Neural cell (in vitro differentiated cells): ENCODE results near the gene MYO6. TPM values are rescaled to one million over a fixed set of nuclear protein-coding genes. Genes with fewer than 3 reads are reported as not detected.

Experiments used
- H2AFZ ChIP-seq: fragments of 200-600, 300-800 bp; sonication (generic), shearing (Covaris generic); 2 replicates; pipeline ENCODE4 v1.6.0; 2014; ENCODE audit warnings: low read depth, mild to moderate bottlenecking, antibody characterized with exemption, low read length, moderate library complexity
- H3F3A ChIP-seq: fragments of 200-600 bp; shearing (Covaris generic); 2 replicates; pipeline ENCODE4 v1.6.1; 2016; ENCODE audit warnings: mild to moderate bottlenecking, moderate library complexity, mixed read lengths, antibody characterized with exemption, low read length; ENCODE audit not compliant: insufficient read depth, poor library complexity, severe bottlenecking
- H3K27ac ChIP-seq: fragments of 200-600, 300-800 bp; sonication (generic), shearing (Covaris generic); 2 replicates; pipeline ENCODE4 v1.5.1; 2014; ENCODE audit warnings: mild to moderate bottlenecking, low read length, moderate library complexity
- H3K27me3 ChIP-seq: fragments of 300-800, 200-600 bp; sonication (generic), shearing (Covaris generic); 2 replicates; pipeline ENCODE4 v1.6.0; 2014; ENCODE audit warnings: mild to moderate bottlenecking, low read depth, low read length, moderate library complexity; ENCODE audit not compliant: insufficient read depth
- H3K36me3 ChIP-seq: fragments of 300-800, 200-600 bp; sonication (generic), shearing (Covaris generic); 2 replicates; pipeline ENCODE4 v1.5.1; 2014; ENCODE audit warnings: mild to moderate bottlenecking, antibody characterized with exemption, low read length, moderate library complexity; ENCODE audit not compliant: insufficient read depth
- H3K4me2 ChIP-seq: fragments of 300-800, 200-600 bp; sonication (generic), shearing (Covaris generic); 2 replicates; pipeline ENCODE4 v1.6.0; 2014; ENCODE audit warnings: mild to moderate bottlenecking, low read length
- H3K4me3 ChIP-seq: fragments of 300-800, 200-600 bp; sonication (generic), shearing (Covaris generic); 2 replicates; pipeline ENCODE4 v1.5.1; 2014; ENCODE audit warnings: mild to moderate bottlenecking, low read length, moderate library complexity
- H3K79me2 ChIP-seq: fragments of 200-600 bp; shearing (Covaris generic); replicated peaks from 2 replicates; pipeline ENCODE4 v1.6.0; 2014; ENCODE audit warnings: mild to moderate bottlenecking, low read length, moderate library complexity; ENCODE audit not compliant: insufficient read depth
- H3K9ac ChIP-seq: fragments of 300-800, 200-600 bp; sonication (generic), shearing (Covaris generic); 2 replicates; pipeline ENCODE4 v1.6.1; 2016; ENCODE audit warnings: mild to moderate bottlenecking, low read length, mixed read lengths
- H3K9me2 ChIP-seq: fragments of 200-600 bp; shearing (Covaris generic); 2 replicates; pipeline ENCODE4 v1.6.1; 2016; ENCODE audit warnings: mild to moderate bottlenecking, low read length, mixed read lengths; ENCODE audit not compliant: insufficient read depth
- H3K9me3 ChIP-seq: fragments of 200-600, 300-800 bp; sonication (generic), shearing (Covaris generic); 2 replicates; pipeline ENCODE4 v1.6.1; 2016; ENCODE audit warnings: mild to moderate bottlenecking, mixed run types, low read length, moderate library complexity, mixed read lengths
- H4K20me1 ChIP-seq: fragments of 200-600 bp; shearing (Covaris generic); 2 replicates; pipeline ENCODE4 v1.6.1; 2016; ENCODE audit warnings: mild to moderate bottlenecking, mixed run types; ENCODE audit not compliant: insufficient read depth
- EP300 ChIP-seq: fragments of 450-650 bp; conservative IDR thresholded peaks from 2 replicates; pipeline ENCODE4 v1.6.1; 2014; ENCODE audit warnings: antibody characterized with exemption, mild to moderate bottlenecking, moderate library complexity; ENCODE audit not compliant: poor library complexity, severe bottlenecking
- EZH2 ChIP-seq: fragments of 200-600, 300-800 bp; shearing (Covaris generic), sonication (generic); IDR thresholded peaks from 2 replicates; pipeline ENCODE4 v1.6.1; 2014; ENCODE audit warnings: antibody characterized with exemption, low read length, borderline replicate concordance, mild to moderate bottlenecking; ENCODE audit not compliant: insufficient read depth, poor library complexity, severe bottlenecking
- MXI1 ChIP-seq: fragments of 450-650 bp; conservative IDR thresholded peaks from 2 replicates; pipeline ENCODE4 v1.6.1; 2014; ENCODE audit warnings: antibody characterized with exemption, mild to moderate bottlenecking; ENCODE audit not compliant: poor library complexity, severe bottlenecking
- POLR2AphosphoS5 ChIP-seq: IDR thresholded peaks from 2 replicates; pipeline ENCODE4 v1.6.1; 2012
- RAD21 ChIP-seq: fragments of 450-650 bp; conservative IDR thresholded peaks from 2 replicates; pipeline ENCODE4 v1.6.1; 2014; ENCODE audit warnings: antibody characterized with exemption, mild to moderate bottlenecking, moderate library complexity
- SMC3 ChIP-seq: fragments of 450-650 bp; conservative IDR thresholded peaks from 2 replicates; pipeline ENCODE4 v1.6.1; 2014; ENCODE audit warnings: antibody characterized with exemption, mild to moderate bottlenecking, moderate library complexity; ENCODE audit not compliant: poor library complexity
- TAF1 ChIP-seq: IDR thresholded peaks from 2 replicates; pipeline ENCODE4 v1.6.1; 2012; ENCODE audit warnings: low read depth
- polyA plus RNA-seq: library from polyadenylated mRNA; depleted of rRNA; stranded (reverse); fragments of >200 nt; gene quantifications from 2 replicates; pipeline ENCODE4 v1.2.3, GENCODE V29; 2014
- TF ChIP-seq, protein P1 (sequence below): IDR thresholded peaks from 2 replicates; pipeline ENCODE4 v1.6.1; 2012; ENCODE audit warnings: borderline replicate concordance
- TF ChIP-seq, protein P2 (sequence below): fragments of 450-650 bp; IDR thresholded peaks from 2 replicates; pipeline ENCODE4 v1.5.1; 2014; ENCODE audit warnings: antibody characterized with exemption, mild to moderate bottlenecking, moderate library complexity; ENCODE audit not compliant: poor library complexity, severe bottlenecking

The MYO6 gene
- polyA plus RNA-seq, 1 donor from 2014 or later = 49.1 TPM

DNA sequence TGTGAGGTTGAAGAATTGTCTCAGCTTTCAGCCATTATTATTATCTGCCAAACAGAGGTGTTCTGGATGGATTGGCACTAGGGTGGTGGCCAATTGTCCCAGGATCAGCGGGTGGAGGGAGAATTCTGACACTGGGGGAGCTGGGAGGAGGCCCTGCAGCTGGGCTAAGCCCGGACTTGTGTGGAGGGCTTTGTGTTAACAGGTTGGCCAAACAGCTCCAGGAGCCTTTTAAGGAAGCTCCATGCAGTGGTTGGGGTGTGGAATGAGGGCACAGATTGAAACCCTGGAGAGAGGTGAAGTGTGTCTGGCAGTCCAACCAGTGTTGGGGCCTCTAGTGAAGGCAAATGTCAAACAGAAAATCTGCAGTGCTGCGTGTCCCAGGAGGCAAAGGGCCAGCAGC, 187.6 kb downstream of the MYO6 start:
- no peak overlapping the region for H2AFZ ChIP-seq
- no peak overlapping the region for H3K4me3 ChIP-seq
- H3K9me2 ChIP-seq = no peaks in the 10 kb centered on the region
- no peaks in the 10 kb centered on the region for H3K36me3 ChIP-seq
- no peaks in the 10 kb centered on the region for H4K20me1 ChIP-seq
- no peaks in the 10 kb centered on the region for H3F3A ChIP-seq
- no peak overlapping the region for H3K9ac ChIP-seq
- H3K27ac ChIP-seq = no peak overlapping the region
- H3K79me2 ChIP-seq = no peaks in the 10 kb centered on the region
- no peak overlapping the region for H3K4me2 ChIP-seq
- no peaks in the 10 kb centered on the region for H3K9me3 ChIP-seq
- no peak for TF ChIP-seq RAD21
- no peak for TF ChIP-seq EZH2
- no peak for TF ChIP-seq SMC3
- TF ChIP-seq MXI1 = no peak
- no peak for TF ChIP-seq TAF1
- no peaks in the 10 kb centered on the region for H3K27me3 ChIP-seq

DNA sequence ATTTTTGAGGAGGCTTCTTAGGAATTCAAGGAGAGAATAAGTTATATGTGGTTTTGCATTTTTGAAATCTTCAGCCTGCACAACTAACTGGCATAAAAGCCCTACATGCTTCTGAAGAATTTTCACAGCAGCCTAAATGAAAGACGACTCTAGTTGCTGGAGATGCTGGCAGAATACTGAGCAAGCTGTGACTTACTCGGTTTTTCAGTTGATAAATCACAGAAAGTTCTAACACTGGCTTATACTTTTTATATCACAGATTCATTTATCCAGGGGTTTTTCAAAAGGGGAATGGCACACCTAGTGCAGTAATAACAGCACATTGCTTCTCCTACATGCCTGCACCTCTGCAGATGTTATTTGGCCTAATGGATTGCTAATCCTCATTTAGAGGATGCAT, 188.8 kb downstream of the MYO6 start:
- H3K27me3 ChIP-seq = no peaks in the 10 kb centered on the region
- no peaks in the 10 kb centered on the region for H3F3A ChIP-seq
- no peak overlapping the region for H3K9ac ChIP-seq
- H3K36me3 ChIP-seq = no peaks in the 10 kb centered on the region
- no peaks in the 10 kb centered on the region for H3K79me2 ChIP-seq
- H2AFZ ChIP-seq = no peak overlapping the region
- no peak overlapping the region for H3K4me3 ChIP-seq
- no peak for TF ChIP-seq RAD21
- no peak for TF ChIP-seq EZH2
- TF ChIP-seq, protein P1, sequence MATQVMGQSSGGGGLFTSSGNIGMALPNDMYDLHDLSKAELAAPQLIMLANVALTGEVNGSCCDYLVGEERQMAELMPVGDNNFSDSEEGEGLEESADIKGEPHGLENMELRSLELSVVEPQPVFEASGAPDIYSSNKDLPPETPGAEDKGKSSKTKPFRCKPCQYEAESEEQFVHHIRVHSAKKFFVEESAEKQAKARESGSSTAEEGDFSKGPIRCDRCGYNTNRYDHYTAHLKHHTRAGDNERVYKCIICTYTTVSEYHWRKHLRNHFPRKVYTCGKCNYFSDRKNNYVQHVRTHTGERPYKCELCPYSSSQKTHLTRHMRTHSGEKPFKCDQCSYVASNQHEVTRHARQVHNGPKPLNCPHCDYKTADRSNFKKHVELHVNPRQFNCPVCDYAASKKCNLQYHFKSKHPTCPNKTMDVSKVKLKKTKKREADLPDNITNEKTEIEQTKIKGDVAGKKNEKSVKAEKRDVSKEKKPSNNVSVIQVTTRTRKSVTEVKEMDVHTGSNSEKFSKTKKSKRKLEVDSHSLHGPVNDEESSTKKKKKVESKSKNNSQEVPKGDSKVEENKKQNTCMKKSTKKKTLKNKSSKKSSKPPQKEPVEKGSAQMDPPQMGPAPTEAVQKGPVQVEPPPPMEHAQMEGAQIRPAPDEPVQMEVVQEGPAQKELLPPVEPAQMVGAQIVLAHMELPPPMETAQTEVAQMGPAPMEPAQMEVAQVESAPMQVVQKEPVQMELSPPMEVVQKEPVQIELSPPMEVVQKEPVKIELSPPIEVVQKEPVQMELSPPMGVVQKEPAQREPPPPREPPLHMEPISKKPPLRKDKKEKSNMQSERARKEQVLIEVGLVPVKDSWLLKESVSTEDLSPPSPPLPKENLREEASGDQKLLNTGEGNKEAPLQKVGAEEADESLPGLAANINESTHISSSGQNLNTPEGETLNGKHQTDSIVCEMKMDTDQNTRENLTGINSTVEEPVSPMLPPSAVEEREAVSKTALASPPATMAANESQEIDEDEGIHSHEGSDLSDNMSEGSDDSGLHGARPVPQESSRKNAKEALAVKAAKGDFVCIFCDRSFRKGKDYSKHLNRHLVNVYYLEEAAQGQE = no peak
- no peak for TF ChIP-seq MXI1
- TF ChIP-seq TAF1 = no peak
- TF ChIP-seq SMC3 = no peak
- TF ChIP-seq POLR2AphosphoS5 = no peak
- TF ChIP-seq EP300 = no peak
- TF ChIP-seq, protein P2, sequence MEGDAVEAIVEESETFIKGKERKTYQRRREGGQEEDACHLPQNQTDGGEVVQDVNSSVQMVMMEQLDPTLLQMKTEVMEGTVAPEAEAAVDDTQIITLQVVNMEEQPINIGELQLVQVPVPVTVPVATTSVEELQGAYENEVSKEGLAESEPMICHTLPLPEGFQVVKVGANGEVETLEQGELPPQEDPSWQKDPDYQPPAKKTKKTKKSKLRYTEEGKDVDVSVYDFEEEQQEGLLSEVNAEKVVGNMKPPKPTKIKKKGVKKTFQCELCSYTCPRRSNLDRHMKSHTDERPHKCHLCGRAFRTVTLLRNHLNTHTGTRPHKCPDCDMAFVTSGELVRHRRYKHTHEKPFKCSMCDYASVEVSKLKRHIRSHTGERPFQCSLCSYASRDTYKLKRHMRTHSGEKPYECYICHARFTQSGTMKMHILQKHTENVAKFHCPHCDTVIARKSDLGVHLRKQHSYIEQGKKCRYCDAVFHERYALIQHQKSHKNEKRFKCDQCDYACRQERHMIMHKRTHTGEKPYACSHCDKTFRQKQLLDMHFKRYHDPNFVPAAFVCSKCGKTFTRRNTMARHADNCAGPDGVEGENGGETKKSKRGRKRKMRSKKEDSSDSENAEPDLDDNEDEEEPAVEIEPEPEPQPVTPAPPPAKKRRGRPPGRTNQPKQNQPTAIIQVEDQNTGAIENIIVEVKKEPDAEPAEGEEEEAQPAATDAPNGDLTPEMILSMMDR = no peak
- H3K4me2 ChIP-seq = no peak overlapping the region
- no peaks in the 10 kb centered on the region for H3K9me2 ChIP-seq
- no peak overlapping the region for H3K27ac ChIP-seq
- H4K20me1 ChIP-seq = no peaks in the 10 kb centered on the region
- H3K9me3 ChIP-seq = no peaks in the 10 kb centered on the region

DNA sequence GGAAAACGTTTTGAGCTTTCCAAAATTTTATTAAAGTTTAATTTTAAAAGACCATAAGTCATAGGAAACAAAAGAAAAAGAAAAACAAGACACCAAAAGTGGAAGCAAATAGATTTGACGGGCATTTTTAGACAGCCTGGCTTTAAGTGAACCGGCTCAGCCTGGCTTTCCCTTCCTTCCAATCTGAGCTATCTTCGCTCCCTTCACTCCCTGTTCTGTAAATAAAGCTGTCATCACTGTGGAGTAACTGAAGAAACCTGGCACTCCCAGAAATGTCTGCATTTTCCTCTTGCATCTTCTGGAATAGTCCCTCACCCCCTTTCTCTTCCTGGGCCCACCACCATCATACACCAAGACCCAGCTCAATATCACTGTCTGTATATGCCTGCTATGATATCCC, 191.5 kb downstream of the MYO6 start:
- H3F3A ChIP-seq = no peaks in the 10 kb centered on the region

More for the DNA sequence above, 191.5 kb downstream of the MYO6 start:
- no peaks in the 10 kb centered on the region for H3K9me3 ChIP-seq
- H3K36me3 ChIP-seq = no peaks in the 10 kb centered on the region
- no peaks in the 10 kb centered on the region for H3K9me2 ChIP-seq
- H3K4me3 ChIP-seq = no peak overlapping the region
- H2AFZ ChIP-seq = no peak overlapping the region
- TF ChIP-seq TAF1 (no peak), SMC3 (no peak), POLR2AphosphoS5 (no peak), RAD21 (no peak), EZH2 (no peak)
- TF ChIP-seq, protein P1 = no peak
- TF ChIP-seq, protein P2 = no peak
- H4K20me1 ChIP-seq = no peaks in the 10 kb centered on the region
- H3K9ac ChIP-seq = no peak overlapping the region
- no peak overlapping the region for H3K27ac ChIP-seq
- no peaks in the 10 kb centered on the region for H3K79me2 ChIP-seq
- no peak overlapping the region for H3K4me2 ChIP-seq
- H3K27me3 ChIP-seq = no peaks in the 10 kb centered on the region
